Measurements from ENCODE around the gene PLA2G15. TPM values are rescaled to one million over a fixed set of nuclear protein-coding genes. Genes with fewer than 3 reads are reported as not detected.

The PLA2G15 gene
- total RNA-seq, 1 donor from 2014 or later, result 7.2 TPM

GRCh38 chr16:68296291-68296690 is 51.1 kb downstream of the PLA2G15 start:
- Mint-ChIP-seq H3K4me1 (peaks cover 30% of the 10 kb centered on the region), H3K27ac (no peak overlapping the region), H3K4me3 (no peak overlapping the region), H3K36me3 (ENCODE audit: low read depth) (peaks cover 80% of the 10 kb centered on the region), H3K27me3 (no peaks in the 10 kb centered on the region), H3K9me3 (no peaks in the 10 kb centered on the region)
- no peak for DNase-seq
- intact Hi-C loops (cut with micrococcal nuclease), result no loop called here

DNA sequence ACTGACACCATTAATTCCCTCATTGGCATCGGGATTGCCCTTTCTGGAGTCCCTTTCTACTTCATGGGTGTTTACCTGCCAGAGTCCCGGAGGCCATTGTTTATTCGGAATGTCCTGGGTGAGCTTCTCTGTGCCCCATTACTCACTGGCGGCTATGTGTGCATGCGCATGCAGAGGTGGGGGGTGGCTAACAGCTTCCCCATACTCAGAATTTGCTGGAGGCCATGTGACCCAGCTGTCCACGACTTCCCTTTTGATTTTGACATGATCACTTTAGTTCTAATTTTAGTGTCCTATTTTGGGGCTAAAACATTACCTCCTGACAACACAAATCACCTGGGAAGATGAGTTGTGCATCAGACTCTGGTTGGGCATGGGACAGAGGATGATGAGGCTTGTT is 51.5 kb downstream of the PLA2G15 start:
- intact Hi-C loops (cut with micrococcal nuclease), result no loop called here
- peaks cover 79% of the 10 kb centered on the region for H3K36me3 Mint-ChIP-seq (ENCODE audit: low read depth)
- peak overlapping the region; percentile 40 for H3K27ac Mint-ChIP-seq
- H3K27me3 Mint-ChIP-seq, result no peaks in the 10 kb centered on the region
- no peaks in the 10 kb centered on the region for H3K9me3 Mint-ChIP-seq
- H3K4me1 Mint-ChIP-seq, result peaks cover 28% of the 10 kb centered on the region
- no peak overlapping the region for H3K4me3 Mint-ChIP-seq
- no peak for DNase-seq

- Mint-ChIP-seq H3K4me1 (peaks cover 20% of the 10 kb centered on the region), H3K27me3 (no peaks in the 10 kb centered on the region), H3K27ac (peak overlapping the region; percentile 27), H3K9me3 (no peaks in the 10 kb centered on the region), H3K4me3 (no peak overlapping the region), H3K36me3 (ENCODE audit: low read depth) (peaks cover 76% of the 10 kb centered on the region)
- no peak for DNase-seq
- intact Hi-C loops (cut with micrococcal nuclease), result no loop called here
Measured at GRCh38 chr16:68297908-68298307, 52.7 kb downstream of the PLA2G15 start.

DNA sequence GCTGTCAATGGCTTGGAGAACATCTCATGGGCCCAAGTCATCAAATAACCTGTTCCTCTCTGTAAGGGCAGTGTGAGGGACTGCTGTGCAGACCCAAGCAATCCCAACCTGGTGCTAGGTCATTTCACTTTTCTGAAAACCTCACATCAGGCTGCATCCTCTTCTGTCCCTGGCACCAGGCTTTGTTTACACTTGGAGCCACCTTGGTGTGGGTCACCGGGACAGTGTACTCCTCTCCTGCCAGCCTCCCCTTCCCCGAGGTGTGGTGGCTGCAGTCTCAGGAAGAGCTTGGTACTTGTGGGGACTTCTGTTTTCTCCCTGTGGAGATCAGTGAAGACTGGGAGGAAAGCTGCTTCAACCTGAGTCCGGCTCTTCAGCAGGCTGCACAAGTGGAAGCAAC is 53.1 kb downstream of the PLA2G15 start:
- no peak overlapping the region for H3K4me3 Mint-ChIP-seq
- H3K36me3 Mint-ChIP-seq (ENCODE audit: low read depth), result peaks cover 75% of the 10 kb centered on the region
- H3K9me3 Mint-ChIP-seq, result no peaks in the 10 kb centered on the region
- DNase-seq, result no peak
- no peaks in the 10 kb centered on the region for H3K27me3 Mint-ChIP-seq
- peak overlapping the region; percentile 14 for H3K27ac Mint-ChIP-seq
- intact Hi-C loops (cut with micrococcal nuclease), result no loop called here
- peaks cover 18% of the 10 kb centered on the region for H3K4me1 Mint-ChIP-seq

GRCh38 chr16:68298907-68299561 is 53.9 kb downstream of the PLA2G15 start:
- peaks cover 77% of the 10 kb centered on the region for H3K36me3 Mint-ChIP-seq (ENCODE audit: low read depth)
- peaks cover 16% of the 10 kb centered on the region for H3K4me1 Mint-ChIP-seq
- H3K27me3 Mint-ChIP-seq, result no peaks in the 10 kb centered on the region
- H3K27ac Mint-ChIP-seq, result no peak overlapping the region
- no peaks in the 10 kb centered on the region for H3K9me3 Mint-ChIP-seq
- intact Hi-C loops (cut with micrococcal nuclease), result no loop called here
- no peak for DNase-seq
- H3K4me3 Mint-ChIP-seq, result no peak overlapping the region

DNA sequence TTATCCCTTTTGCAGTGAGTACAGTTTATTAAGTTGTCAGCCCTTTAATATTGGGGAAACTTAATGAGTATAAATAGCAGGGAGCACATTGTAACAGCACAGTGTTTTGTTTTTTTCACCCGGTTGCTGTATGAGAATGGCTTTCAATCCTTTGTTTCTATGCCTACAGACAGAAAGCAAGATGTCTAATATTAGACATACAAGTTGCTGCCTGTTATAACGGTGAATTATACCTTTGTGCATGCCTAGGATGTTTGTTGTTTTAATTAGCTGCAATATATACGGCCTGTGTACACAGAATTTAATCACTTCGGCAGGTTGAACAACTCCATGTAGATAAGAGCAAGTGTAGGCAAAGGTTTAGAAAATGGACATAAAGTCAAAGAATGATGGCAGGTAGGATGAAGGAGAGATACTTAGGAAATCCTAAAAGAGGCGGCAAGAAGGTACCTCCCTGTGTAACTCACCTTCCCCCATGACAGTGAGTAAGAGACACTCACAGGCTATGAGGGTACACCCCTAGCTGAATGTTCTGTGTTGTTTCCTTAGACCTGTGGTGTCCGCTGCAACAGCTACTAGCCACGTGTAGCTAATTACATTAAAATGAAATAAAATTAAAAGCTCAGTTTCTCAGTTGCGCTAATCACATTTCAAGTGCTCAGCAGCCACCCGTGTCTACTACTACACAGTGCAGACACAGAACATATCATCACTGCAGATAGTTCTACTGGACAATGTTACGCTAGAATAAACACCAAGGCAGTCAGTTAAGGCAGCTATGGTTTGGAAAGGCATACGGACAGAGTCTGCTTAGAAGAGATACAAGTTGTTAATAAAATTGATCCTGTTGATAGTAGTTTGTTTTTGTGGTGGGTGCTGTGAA is 54.6 kb downstream of the PLA2G15 start:
- H3K27me3 Mint-ChIP-seq, result no peaks in the 10 kb centered on the region
- H3K4me3 Mint-ChIP-seq, result no peak overlapping the region
- peaks cover 72% of the 10 kb centered on the region for H3K36me3 Mint-ChIP-seq (ENCODE audit: low read depth)
- no peak for DNase-seq
- H3K4me1 Mint-ChIP-seq, result peaks cover 12% of the 10 kb centered on the region
- intact Hi-C loops (cut with micrococcal nuclease), result no loop called here
- peak overlapping the region; percentile 12 for H3K27ac Mint-ChIP-seq
- no peaks in the 10 kb centered on the region for H3K9me3 Mint-ChIP-seq

DNA sequence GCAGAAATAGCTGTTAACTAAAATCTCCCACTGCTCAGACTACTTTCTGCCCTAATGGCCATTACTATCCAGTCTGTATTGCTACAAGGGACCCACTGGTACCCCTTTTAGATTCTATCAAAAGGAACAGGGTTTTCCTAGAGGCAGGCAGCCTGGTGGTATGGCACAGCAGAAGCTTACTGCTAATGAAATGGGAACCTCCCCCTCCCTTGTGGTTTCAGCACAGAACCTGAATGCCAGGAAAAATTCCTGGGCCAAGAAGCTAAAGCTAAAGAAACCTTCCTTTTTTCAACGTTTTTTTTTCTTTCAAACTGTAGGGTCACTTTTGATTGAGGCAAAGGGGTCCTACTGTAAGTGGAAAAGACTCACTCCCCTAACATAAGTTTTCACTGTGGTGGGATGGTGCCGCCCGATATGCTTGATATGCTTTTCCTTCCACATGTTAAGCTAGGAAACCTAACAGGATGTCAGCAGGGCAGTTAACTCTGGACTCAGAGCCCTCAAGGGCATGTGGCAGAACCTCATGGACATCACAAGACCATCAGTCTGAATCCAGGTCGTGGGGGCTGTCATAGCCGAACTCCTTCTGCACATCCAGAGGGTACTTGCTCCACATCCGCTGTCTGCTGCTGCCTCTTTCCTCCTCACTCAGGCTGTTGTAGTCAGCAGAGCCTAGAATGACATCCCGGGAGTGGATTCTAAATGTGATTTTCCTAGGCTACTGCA is 55.7 kb downstream of the PLA2G15 start:
- Mint-ChIP-seq H3K36me3 (ENCODE audit: low read depth) (peaks cover 74% of the 10 kb centered on the region), H3K9me3 (no peaks in the 10 kb centered on the region), H3K4me3 (no peak overlapping the region), H3K4me1 (peaks cover 12% of the 10 kb centered on the region), H3K27me3 (no peaks in the 10 kb centered on the region), H3K27ac (peak overlapping the region; percentile 15)
- DNase-seq, result no peak
- intact Hi-C loops (cut with micrococcal nuclease), result no loop called here

- Mint-ChIP-seq H3K4me3 (no peak overlapping the region), H3K27me3 (no peaks in the 10 kb centered on the region), H3K4me1 (peaks cover 22% of the 10 kb centered on the region), H3K9me3 (no peaks in the 10 kb centered on the region), H3K36me3 (ENCODE audit: low read depth) (peaks cover 47% of the 10 kb centered on the region), H3K27ac (no peak overlapping the region)
- intact Hi-C loops (cut with micrococcal nuclease), result no loop called here
- DNase-seq, result no peak
Measured at GRCh38 chr16:68306633-68307032, 61.5 kb downstream of the PLA2G15 start.

- H3K27ac Mint-ChIP-seq, result peak overlapping the region; percentile 86
- intact Hi-C loops (cut with micrococcal nuclease), result loop anchor here (1.0 to 2.0 kb wide), 2 partner anchors 19 to 21 kb away; no protein-coding TSS in a partner anchor
- no peaks in the 10 kb centered on the region for H3K27me3 Mint-ChIP-seq
- H3K4me3 Mint-ChIP-seq, result peak overlapping the region; percentile 89
- DNase-seq, result peak; percentile 75
- H3K36me3 Mint-ChIP-seq (ENCODE audit: low read depth), result peaks cover 36% of the 10 kb centered on the region
- H3K4me1 Mint-ChIP-seq, result peaks cover 33% of the 10 kb centered on the region
- H3K9me3 Mint-ChIP-seq, result no peaks in the 10 kb centered on the region
Measured at GRCh38 chr16:68309799-68310198, 64.6 kb downstream of the PLA2G15 start.

- H3K4me3 Mint-ChIP-seq, result peak overlapping the region; percentile 89
- peaks cover 34% of the 10 kb centered on the region for H3K4me1 Mint-ChIP-seq
- H3K27me3 Mint-ChIP-seq, result no peaks in the 10 kb centered on the region
- DNase-seq, result no peak
- H3K9me3 Mint-ChIP-seq, result no peaks in the 10 kb centered on the region
- H3K27ac Mint-ChIP-seq, result peak overlapping the region; percentile 86
- H3K36me3 Mint-ChIP-seq (ENCODE audit: low read depth), result peaks cover 38% of the 10 kb centered on the region
- intact Hi-C loops (cut with micrococcal nuclease), result loop anchor here (1.0 to 2.0 kb wide), 2 partner anchors 18 to 22 kb away; no protein-coding TSS in a partner anchor
Measured at GRCh38 chr16:68310437-68310773, 65.2 kb downstream of the PLA2G15 start.

Other genes starting within 250 kb of the PLA2G15 start
- 1.7 and 2.3 TPM in 2 replicates for gene DPEP2, start 245.9 kb upstream of the PLA2G15 start, total RNA-seq
- not detected in 2 replicates for gene DPEP2NB, start 229.5 kb upstream of the PLA2G15 start, total RNA-seq
- gene DDX28, start 222.1 kb upstream of the PLA2G15 start, total RNA-seq, result 23.9 and 26.1 TPM in 2 replicates
- 35.3 and 42.6 TPM in 2 replicates for gene DUS2, start 222.1 kb upstream of the PLA2G15 start, total RNA-seq
- 143 and 146 TPM in 2 replicates for gene NFATC3, start 160.0 kb upstream of the PLA2G15 start, total RNA-seq
- gene ESRP2, start 9.2 kb upstream of the PLA2G15 start, total RNA-seq, result 0.07 and 0.09 TPM in 2 replicates
- 103 and 106 TPM in 2 replicates for gene SLC7A6, start 19.2 kb downstream of the PLA2G15 start, total RNA-seq
- gene SLC7A6OS, start 65.6 kb downstream of the PLA2G15 start, total RNA-seq, result 22.3 and 27.1 TPM in 2 replicates
- 69.7 and 72.2 TPM in 2 replicates for gene PRMT7, start 65.6 kb downstream of the PLA2G15 start, total RNA-seq
- 0.09 and 0.40 TPM in 2 replicates for gene SMPD3, start 203.1 kb downstream of the PLA2G15 start, total RNA-seq

Measured in activated CD4-positive, alpha-beta T cell treated with anti-CD3 and anti-CD28 coated beads, Interleukin-2, amount 10 ng/mL, durations not matched to agents 24 days and 14 days (primary cell).